ENCODE results near the gene PORCN.

DNA sequence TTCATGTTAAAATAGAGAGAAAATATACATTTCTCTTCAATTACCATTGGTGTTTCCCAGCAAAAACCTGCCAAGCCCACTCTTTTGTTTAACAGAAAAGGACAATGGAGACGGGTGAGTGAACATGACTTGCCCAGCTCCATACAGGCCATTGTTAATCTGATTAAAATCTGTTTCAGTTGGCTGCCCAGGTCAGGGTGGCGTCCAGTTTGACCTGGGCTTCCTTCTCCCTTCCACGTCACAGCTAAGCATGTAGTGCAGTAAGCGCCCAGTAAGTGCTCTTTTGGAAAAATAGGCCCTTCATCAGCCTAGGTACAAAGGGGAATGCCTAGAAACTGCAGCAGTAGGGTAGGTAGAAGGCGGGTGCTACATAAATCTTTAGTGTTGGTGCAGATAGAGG is 1.5 kb upstream of the PORCN start:
- TF ChIP-seq POLR2A (IDR thresholded peaks at IDR 0.05; ENCODE audit: low read length) (no peak), GATA1 (IDR thresholded peaks at IDR 0.05; ENCODE audit: low read depth, low read length) (no peak)
